Osteoblast (primary cell): Measurements from ENCODE around the gene SPATS2L. TPM values are rescaled to one million over a fixed set of nuclear protein-coding genes. Genes with fewer than 3 reads are reported as not detected.

Experiments
- DNase-seq: peaks from one replicate; pipeline ENCODE4 v3.0.0; 2011; ENCODE audit warnings: low spot score, mixed read lengths; ENCODE audit not compliant: insufficient read length; ENCODE audit errors: missing footprints
- H2AFZ ChIP-seq: 2 replicates; pipeline ENCODE4 v1.6.0; 2011; ENCODE audit warnings: mild to moderate bottlenecking, low read length
- H3K27ac ChIP-seq: 2 replicates; pipeline ENCODE4 v1.5.1; 2011; ENCODE audit warnings: mild to moderate bottlenecking, low read depth, low read length, moderate library complexity
- H3K27me3 ChIP-seq: 2 replicates; pipeline ENCODE4 v1.6.0; 2012; ENCODE audit warnings: mild to moderate bottlenecking, control low read depth, inconsistent platforms, low read length, moderate library complexity; ENCODE audit not compliant: insufficient read depth
- H3K36me3 ChIP-seq: 2 replicates; pipeline ENCODE4 v1.5.1; 2011; ENCODE audit warnings: mild to moderate bottlenecking, low read length, control low read depth, moderate library complexity; ENCODE audit not compliant: insufficient read depth
- H3K4me1 ChIP-seq: 2 replicates; pipeline ENCODE4 v1.5.1; 2011; ENCODE audit warnings: mild to moderate bottlenecking, low read length, control low read depth, moderate library complexity; ENCODE audit not compliant: insufficient read depth
- H3K4me2 ChIP-seq: 2 replicates; pipeline ENCODE4 v1.6.0; 2011; ENCODE audit warnings: mild to moderate bottlenecking, low read length; ENCODE audit not compliant: insufficient read depth
- H3K4me3 ChIP-seq: fragments of 200-600 bp; sonication (generic); 3 replicates; pipeline ENCODE4 v1.5.1; 2012; ENCODE audit warnings: mild to moderate bottlenecking, low read length, inconsistent platforms; ENCODE audit not compliant: insufficient read depth
- H3K79me2 ChIP-seq: 2 replicates; pipeline ENCODE4 v1.6.0; 2012; ENCODE audit warnings: mild to moderate bottlenecking, low read length, control low read depth, inconsistent platforms; ENCODE audit not compliant: insufficient read depth
- H3K9me3 ChIP-seq: 2 replicates; pipeline ENCODE4 v1.5.1; 2011; ENCODE audit warnings: low read depth, low read length, control low read depth
- H4K20me1 ChIP-seq: 2 replicates; pipeline ENCODE4 v1.6.0; 2012; ENCODE audit warnings: mild to moderate bottlenecking, low read length, control low read depth; ENCODE audit not compliant: insufficient read depth
- total RNA-seq: library from RNA; depleted of rRNA; stranded (reverse); fragments of >200 nt; gene quantifications from 2 replicates; pipeline ENCODE4 v1.2.3, GENCODE V29; 2012
- TF ChIP-seq, protein P1 (sequence below): IDR thresholded peaks from 2 replicates; pipeline ENCODE4 v1.5.1; 2011; ENCODE audit warnings: mild to moderate bottlenecking, low read depth, low read length, moderate library complexity; ENCODE audit errors: extremely low read depth

Gene SPATS2L
- total RNA-seq, 1 donor = 74.6 TPM

DNA sequence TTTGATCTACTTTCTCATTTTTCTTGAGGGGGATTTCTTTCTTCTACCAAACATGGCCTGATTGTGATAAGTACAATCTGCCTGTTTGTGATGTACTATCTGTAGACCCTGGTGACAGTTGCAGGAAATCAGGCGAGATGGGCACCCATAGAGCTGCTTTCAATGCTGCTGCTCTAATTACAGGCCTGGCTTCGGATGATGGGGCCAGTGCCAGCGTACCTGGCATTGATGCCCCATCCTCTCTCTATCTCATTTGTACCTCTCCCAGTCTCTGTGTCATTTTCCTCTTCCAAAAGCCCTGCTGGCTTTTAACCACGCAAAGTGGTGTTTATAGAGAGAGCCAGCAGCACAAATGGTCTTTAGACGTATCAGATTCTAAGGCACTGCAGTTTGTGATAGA, 133.5 kb downstream of the SPATS2L start:
- no peak for DNase-seq
- no peak overlapping the region for H3K4me3 ChIP-seq
- H3K36me3 ChIP-seq = peaks cover 38% of the 10 kb centered on the region
- TF ChIP-seq, protein P1, sequence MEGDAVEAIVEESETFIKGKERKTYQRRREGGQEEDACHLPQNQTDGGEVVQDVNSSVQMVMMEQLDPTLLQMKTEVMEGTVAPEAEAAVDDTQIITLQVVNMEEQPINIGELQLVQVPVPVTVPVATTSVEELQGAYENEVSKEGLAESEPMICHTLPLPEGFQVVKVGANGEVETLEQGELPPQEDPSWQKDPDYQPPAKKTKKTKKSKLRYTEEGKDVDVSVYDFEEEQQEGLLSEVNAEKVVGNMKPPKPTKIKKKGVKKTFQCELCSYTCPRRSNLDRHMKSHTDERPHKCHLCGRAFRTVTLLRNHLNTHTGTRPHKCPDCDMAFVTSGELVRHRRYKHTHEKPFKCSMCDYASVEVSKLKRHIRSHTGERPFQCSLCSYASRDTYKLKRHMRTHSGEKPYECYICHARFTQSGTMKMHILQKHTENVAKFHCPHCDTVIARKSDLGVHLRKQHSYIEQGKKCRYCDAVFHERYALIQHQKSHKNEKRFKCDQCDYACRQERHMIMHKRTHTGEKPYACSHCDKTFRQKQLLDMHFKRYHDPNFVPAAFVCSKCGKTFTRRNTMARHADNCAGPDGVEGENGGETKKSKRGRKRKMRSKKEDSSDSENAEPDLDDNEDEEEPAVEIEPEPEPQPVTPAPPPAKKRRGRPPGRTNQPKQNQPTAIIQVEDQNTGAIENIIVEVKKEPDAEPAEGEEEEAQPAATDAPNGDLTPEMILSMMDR = no peak
- H3K4me2 ChIP-seq = no peak overlapping the region
- no peaks in the 10 kb centered on the region for H3K9me3 ChIP-seq
- peaks cover 23% of the 10 kb centered on the region for H3K4me1 ChIP-seq
- no peaks in the 10 kb centered on the region for H4K20me1 ChIP-seq
- H3K79me2 ChIP-seq = no peaks in the 10 kb centered on the region
- no peak overlapping the region for H3K27ac ChIP-seq
- H3K27me3 ChIP-seq = no peaks in the 10 kb centered on the region
- H2AFZ ChIP-seq = no peak overlapping the region

DNA sequence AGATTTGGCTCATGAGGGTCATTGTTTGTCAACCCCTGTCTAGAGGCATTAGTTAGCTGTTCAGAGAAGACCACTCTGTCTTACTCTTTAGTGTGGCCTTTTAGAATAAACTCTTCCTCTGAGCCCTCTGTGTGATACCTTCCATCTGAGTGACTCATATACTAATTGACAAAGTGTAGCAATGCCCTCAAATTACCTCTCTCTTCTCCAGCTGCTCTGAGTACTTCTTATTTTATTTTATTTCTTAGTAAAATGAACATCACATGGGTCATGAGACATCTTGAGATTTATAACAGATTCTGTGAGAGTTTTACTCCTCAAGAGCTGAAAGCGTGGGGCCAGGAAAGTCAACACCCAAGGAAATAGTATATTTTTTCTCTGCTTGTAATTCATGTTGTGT, 136.0 kb downstream of the SPATS2L start:
- TF ChIP-seq, protein P1 = no peak
- no peak overlapping the region for H3K27ac ChIP-seq

DNA sequence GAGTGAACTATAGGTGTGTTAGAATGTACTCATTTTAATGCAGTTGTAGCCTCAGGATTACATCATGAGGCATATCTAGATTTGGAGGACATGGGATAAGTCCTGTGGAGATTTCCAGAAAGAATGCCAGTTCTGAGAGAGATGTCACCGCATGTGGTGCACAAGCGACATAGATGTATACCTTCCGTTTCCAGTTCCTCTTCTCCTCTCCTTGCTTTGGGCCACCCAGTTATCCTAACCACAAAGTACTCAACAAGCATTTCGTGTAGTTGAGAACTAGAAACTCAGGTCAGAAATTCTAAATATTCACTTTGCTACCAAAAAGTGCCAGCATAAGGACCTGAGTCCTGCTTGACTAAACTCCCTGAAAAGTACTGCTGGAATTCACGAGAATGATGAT, 136.9 kb downstream of the SPATS2L start:
- no peaks in the 10 kb centered on the region for H4K20me1 ChIP-seq
- H3K4me1 ChIP-seq = peaks cover 10% of the 10 kb centered on the region
- no peak for DNase-seq
- no peaks in the 10 kb centered on the region for H3K27me3 ChIP-seq
- no peak overlapping the region for H3K27ac ChIP-seq
- no peak overlapping the region for H3K4me3 ChIP-seq
- no peak overlapping the region for H2AFZ ChIP-seq
- no peak overlapping the region for H3K4me2 ChIP-seq
- no peaks in the 10 kb centered on the region for H3K79me2 ChIP-seq
- H3K9me3 ChIP-seq = no peaks in the 10 kb centered on the region
- TF ChIP-seq, protein P1 = no peak
- peaks cover 34% of the 10 kb centered on the region for H3K36me3 ChIP-seq

More for the DNA sequence above, 136.0 kb downstream of the SPATS2L start:
- H3K9me3 ChIP-seq = no peaks in the 10 kb centered on the region
- H3K79me2 ChIP-seq = no peaks in the 10 kb centered on the region
- no peak overlapping the region for H3K4me3 ChIP-seq
- no peak overlapping the region for H2AFZ ChIP-seq
- peaks cover 18% of the 10 kb centered on the region for H3K4me1 ChIP-seq
- peaks cover 34% of the 10 kb centered on the region for H3K36me3 ChIP-seq
- no peaks in the 10 kb centered on the region for H3K27me3 ChIP-seq
- no peaks in the 10 kb centered on the region for H4K20me1 ChIP-seq
- H3K4me2 ChIP-seq = no peak overlapping the region
- DNase-seq = no peak

DNA sequence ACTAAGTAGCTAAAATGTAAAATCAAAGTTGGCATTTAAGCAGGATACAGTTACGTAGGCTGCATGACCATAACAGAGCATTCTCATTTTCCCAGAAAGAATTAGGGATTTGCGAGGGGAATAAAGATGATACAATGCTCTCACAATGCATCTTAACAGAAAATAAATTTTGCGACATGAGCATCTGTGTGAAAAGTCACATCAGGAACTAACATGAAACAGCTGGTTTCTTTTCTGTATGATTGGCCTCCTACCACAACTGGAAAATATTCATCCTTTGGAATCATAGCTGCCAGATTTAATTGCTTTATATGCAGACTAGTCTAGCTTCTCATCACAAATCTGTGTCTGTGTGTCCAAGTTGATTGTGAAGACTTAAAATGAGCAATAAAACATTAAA, 137.4 kb downstream of the SPATS2L start:
- Histone ChIP-seq H3K4me2 (no peak overlapping the region), H3K4me1 (peaks cover 10% of the 10 kb centered on the region)

More for the DNA sequence above, 137.4 kb downstream of the SPATS2L start:
- no peak overlapping the region for H3K4me3 ChIP-seq
- H3K36me3 ChIP-seq = peaks cover 33% of the 10 kb centered on the region
- no peaks in the 10 kb centered on the region for H3K27me3 ChIP-seq
- no peaks in the 10 kb centered on the region for H3K9me3 ChIP-seq
- no peak overlapping the region for H3K27ac ChIP-seq
- TF ChIP-seq, protein P1 = no peak
- DNase-seq = no peak
- H3K79me2 ChIP-seq = no peaks in the 10 kb centered on the region
- H2AFZ ChIP-seq = no peak overlapping the region
- H4K20me1 ChIP-seq = no peaks in the 10 kb centered on the region
